WI38 (cell line): ENCODE results near the gene ITGB4.

Experiments used
- H3K4me3 ChIP-seq: 2 replicates; pipeline ENCODE4 v1.5.1; 2011; ENCODE audit warnings: low read depth, mild to moderate bottlenecking, control low read depth, low read length
- CTCF ChIP-seq: IDR thresholded peaks from 2 replicates; pipeline ENCODE4 v1.5.1; 2012; ENCODE audit warnings: low read depth, mild to moderate bottlenecking, control low read depth, low read length

The ITGB4 gene

GRCh38 chr17:75691801-75692626 lies 29.2 kb upstream of the ITGB4 start:
- no peak overlapping the region for H3K4me3 ChIP-seq
- no peak for TF ChIP-seq CTCF

- no peak overlapping the region for H3K4me3 ChIP-seq
- no peak for TF ChIP-seq CTCF
Measured at GRCh38 chr17:75692976-75693375, 28.3 kb upstream of the ITGB4 start.

- H3K4me3 ChIP-seq, result no peak overlapping the region
- no peak for TF ChIP-seq CTCF
Measured at GRCh38 chr17:75693500-75694481, 27.5 kb upstream of the ITGB4 start.

GRCh38 chr17:75694536-75694935 lies 26.7 kb upstream of the ITGB4 start:
- TF ChIP-seq CTCF, result no peak
- H3K4me3 ChIP-seq, result no peak overlapping the region

GRCh38 chr17:75695141-75695829 lies 26.0 kb upstream of the ITGB4 start:
- TF ChIP-seq CTCF, result no peak
- no peak overlapping the region for H3K4me3 ChIP-seq

- H3K4me3 ChIP-seq, result no peak overlapping the region
- TF ChIP-seq CTCF, result no peak
Measured at GRCh38 chr17:75695830-75696271, 25.4 kb upstream of the ITGB4 start.
